SU-DHL-6 (cell line): ENCODE results near the gene MICAL3.
"Not testable (repeated sequence)": the region's sequence is repeated elsewhere in the genome, so short reads cannot be mapped to it uniquely, and the experiment has no call there.

Source experiments
- EZH2phosphoT487 ChIP-seq: fragments of 200-600 bp; sonication (generic), shearing (Covaris generic); conservative IDR thresholded peaks from 2 replicates; pipeline ENCODE4 v1.6.1; 2018; ENCODE audit warnings: mild to moderate bottlenecking, antibody characterized with exemption, low read length, moderate library complexity, mixed read lengths
- TF ChIP-seq, protein P1 (sequence below): fragments of 200-600 bp; sonication (generic); IDR thresholded peaks from one replicate; pipeline ENCODE4 v1.5.1; 2017; ENCODE audit warnings: antibody characterized with exemption, mild to moderate bottlenecking, low read length, moderate library complexity; ENCODE audit not compliant: insufficient read depth, poor library complexity, severe bottlenecking

DNA sequence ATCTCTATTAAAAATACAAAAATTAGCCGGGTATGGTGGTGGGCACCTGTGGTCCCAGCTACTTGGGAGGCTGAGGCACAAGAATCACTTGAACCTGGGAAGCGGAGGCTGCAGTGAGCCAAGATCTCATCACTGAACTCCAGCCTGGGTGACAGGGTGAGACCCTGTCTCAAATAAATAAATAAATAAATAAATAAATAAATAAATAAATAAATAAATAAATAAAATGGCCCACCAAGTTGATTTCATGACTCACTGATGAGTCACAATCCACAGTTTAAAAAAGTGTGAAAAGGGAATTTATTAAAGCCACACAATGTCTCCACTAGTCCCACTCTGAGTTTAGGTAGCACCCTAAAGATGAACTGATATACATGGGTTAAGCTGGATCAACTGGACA, 3.6 kb downstream of the MICAL3 start:
- TF ChIP-seq, protein P1, sequence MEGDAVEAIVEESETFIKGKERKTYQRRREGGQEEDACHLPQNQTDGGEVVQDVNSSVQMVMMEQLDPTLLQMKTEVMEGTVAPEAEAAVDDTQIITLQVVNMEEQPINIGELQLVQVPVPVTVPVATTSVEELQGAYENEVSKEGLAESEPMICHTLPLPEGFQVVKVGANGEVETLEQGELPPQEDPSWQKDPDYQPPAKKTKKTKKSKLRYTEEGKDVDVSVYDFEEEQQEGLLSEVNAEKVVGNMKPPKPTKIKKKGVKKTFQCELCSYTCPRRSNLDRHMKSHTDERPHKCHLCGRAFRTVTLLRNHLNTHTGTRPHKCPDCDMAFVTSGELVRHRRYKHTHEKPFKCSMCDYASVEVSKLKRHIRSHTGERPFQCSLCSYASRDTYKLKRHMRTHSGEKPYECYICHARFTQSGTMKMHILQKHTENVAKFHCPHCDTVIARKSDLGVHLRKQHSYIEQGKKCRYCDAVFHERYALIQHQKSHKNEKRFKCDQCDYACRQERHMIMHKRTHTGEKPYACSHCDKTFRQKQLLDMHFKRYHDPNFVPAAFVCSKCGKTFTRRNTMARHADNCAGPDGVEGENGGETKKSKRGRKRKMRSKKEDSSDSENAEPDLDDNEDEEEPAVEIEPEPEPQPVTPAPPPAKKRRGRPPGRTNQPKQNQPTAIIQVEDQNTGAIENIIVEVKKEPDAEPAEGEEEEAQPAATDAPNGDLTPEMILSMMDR = not testable (repeated sequence)
- not testable (repeated sequence) for TF ChIP-seq EZH2phosphoT487
